Uterus (tissue), 2 donors: Measurements from ENCODE around the gene ZBTB20.

Experiments
- CTCF ChIP-seq, 4 experiments: fragments of 200-600 bp in 2 of 4; fragments of 450-650 bp in 2 of 4; sonication (generic) in 2 of 4; IDR thresholded peaks; one replicate each; pipeline ENCODE4 v1.5.1; 2016 to 2019; ENCODE audit warnings: antibody characterized with exemption in 4 of 4, mild to moderate bottlenecking in 2 of 4, moderate library complexity in 1 of 4
- POLR2A ChIP-seq, 2 donors: fragments of 450-650 bp; IDR thresholded peaks; one replicate each; pipeline ENCODE4 v1.6.1; 2016; ENCODE audit warnings: antibody characterized with exemption in 2 of 2, mild to moderate bottlenecking in 1 of 2, moderate library complexity in 1 of 2

GRCh38 chr3:114499976-114500375 lies 647.1 kb downstream of the ZBTB20 start:
- TF ChIP-seq CTCF (IDR thresholded peaks at IDR 0.05) (no peak), POLR2A (IDR thresholded peaks at IDR 0.05) (no peak)
